Measurements from ENCODE around the gene GP2. TPM values are rescaled to one million over a fixed set of nuclear protein-coding genes. Genes with fewer than 3 reads are reported as not detected.
"Not testable (repeated sequence)": the region's sequence is repeated elsewhere in the genome, so short reads cannot be mapped to it uniquely, and the experiment has no call there.

The GP2 gene
- polyA plus RNA-seq, 3 donors, result 1.3 to 7.9 (median 6.7) TPM

DNA sequence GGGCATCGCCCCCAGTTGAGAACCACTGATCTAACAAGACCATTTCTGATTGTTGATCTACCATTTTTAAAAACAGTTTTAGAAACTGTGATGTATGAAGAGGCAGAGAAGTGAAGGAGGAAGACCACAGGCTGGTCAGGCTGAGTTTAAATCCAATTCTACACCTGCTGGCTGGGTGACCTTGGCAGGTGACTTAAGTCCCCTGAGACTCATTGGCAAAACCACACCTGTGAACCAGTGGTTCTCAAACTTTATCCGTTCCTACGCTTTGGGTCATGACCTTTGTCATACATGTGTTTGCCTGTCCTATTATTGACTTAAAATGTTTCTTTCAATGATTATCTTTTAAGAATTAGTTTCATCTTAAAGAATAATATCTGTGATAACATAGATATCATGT lies 2.3 kb downstream of the GP2 start:
- DNase-seq, result no peak

DNA sequence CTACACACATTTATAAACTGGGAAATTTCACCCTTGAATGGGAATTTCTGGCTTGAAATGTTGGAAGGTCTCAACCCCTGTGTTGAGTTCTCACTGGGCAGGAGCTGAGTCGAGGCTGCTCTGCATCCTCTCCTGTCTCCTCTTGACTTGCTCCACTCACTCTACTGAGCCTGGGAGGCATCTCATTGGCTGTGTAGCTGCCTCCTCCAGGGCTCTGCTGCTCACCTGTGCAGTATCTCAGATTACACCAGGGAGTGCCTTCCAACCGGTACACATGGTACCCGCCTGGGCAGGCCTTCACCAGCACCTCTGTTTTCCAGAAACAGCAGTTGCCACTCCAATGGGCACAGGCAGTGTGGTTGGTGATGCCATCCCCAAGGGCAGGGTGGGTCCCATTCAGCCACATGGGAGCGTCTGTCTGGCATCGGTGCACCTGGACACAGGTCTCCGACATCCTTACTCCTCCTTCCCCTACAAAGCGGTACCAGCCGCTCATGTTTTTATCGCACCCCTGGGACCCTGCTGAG lies 3.7 kb downstream of the GP2 start:
- no peak for DNase-seq

DNA sequence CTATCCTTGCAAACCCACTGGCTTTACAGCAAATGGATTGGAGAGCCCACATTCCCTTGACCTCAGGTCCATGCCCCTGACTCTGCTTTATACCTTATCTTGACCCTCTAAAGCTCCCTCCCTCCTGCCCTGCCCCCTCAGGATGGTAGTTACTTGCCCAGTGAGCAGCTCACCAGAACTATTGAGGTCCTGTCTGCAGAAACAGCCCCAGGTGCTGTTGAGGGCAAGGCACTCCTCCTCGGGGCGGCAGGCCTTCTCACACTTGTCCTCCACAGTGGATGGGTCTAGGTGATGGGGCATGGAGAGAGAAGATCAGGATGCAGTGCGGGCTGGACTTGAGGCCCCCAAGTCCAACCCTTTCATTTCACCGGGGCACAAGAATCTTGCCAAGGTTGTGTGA lies 4.6 kb downstream of the GP2 start:
- DNase-seq, result no peak

DNA sequence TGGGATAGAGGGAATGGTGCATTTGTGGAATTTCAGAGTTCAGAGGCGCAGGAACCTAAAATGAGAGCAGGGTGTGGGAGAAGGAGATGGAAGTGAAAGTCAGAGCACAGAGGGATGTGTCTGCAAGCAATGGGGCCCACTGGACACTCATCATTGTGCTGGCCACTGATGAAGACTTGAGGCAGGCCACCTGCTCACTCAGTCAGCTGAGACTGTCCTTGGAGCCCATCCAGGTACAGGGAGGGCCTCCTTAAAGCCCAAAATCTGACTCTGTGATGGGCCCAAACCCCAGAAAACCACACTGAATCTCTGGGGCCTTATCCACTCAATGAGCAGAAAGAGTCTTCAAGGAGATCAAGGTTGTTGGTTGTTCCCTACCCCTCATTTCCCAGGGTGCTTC lies 5.6 kb downstream of the GP2 start:
- DNase-seq, result no peak

DNA sequence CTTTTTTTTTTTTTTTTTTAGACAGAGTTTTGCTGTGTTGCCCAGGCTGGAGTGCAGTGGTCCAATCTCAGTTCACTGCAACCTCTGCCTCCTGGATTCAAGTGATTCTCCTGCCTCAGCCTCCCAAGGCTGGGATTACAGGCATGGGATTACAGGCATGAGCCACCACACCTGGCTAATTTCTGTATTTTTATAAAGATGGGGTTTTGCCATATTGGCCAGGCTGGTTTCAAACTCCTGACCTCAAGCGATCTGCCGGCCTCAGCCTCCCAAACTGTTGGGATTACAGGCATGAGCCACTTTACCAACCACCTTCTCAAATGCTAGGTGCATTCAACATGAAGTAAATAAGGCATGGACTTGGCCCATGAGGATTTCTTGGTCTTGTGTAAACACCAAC lies 6.3 kb downstream of the GP2 start:
- DNase-seq, result not testable (repeated sequence)

DNA sequence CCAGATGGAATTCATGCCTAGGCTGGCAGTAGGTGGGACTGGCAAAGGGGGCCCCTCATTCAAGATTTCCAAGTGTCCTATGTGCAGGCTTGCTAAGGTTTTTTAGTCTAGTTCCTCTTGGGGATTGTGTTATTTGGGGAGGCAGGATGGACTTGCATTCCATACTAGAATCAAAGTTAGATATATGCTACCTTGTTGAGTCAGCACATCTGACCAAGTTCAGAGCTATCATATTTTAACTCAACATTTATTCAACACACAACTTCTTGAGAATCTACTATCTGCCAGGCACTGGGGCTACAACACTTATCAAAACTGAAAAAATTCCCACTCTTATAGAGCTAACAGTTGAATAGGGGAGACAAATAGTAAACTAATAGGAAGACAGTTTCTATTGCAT lies 6.7 kb downstream of the GP2 start:
- no peak for DNase-seq

DNA sequence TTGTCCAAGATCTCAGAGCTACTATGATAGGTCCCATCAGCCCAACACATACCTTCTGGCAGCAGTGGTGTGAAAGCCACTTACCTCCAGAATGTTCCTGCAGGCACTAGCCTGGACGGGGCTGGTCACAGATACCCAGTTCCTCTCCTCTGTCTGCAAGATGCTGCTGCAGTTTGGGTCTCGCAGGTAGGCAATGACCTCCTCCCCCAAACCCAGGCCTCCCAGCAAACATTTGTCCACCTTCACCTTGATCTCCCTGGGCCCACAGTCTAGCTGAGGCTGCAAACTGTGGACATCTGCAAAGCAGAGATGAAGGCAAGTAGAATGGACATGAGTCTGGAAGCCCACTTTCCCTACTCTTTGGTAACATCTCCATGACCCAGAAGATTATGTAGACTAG lies 7.1 kb downstream of the GP2 start:
- DNase-seq, result no peak

DNA sequence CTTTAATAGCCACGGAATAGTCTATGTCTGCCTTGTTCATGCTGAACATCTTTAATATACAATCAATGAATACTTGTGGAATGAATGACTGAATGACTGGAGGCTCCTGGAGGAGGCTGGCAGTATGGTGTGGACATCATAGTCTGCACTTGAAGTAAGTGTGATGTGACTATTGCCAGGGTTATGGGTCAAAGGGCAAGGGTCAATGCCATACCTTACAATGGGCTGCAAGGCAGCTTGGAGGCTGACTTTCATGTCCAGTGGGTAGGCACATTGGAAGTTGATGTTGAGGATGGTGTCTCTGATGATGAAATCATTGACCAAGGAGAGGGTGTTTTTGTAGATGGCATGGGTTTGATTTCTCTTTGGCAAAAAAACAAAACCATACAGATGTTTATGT lies 7.9 kb downstream of the GP2 start:
- no peak for DNase-seq

DNA sequence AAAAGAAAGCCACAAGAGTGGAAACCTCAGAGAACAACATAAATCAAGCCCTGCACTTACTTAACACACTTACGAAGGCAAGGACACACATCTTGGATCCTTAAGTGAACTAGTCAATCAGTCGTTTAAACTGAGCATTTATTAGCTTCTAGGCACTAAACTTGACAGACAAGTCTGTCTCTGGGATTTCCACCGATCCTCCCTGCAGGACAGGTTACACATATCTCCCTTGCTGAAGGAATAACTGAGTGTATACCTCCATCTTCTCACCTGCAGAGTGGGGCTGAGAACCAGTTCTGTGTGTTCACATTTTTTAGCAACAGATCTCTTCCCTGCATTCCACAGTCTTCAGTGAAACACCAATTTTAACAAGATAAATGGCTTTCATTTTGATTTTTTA lies 8.9 kb downstream of the GP2 start:
- DNase-seq, result no peak

DNA sequence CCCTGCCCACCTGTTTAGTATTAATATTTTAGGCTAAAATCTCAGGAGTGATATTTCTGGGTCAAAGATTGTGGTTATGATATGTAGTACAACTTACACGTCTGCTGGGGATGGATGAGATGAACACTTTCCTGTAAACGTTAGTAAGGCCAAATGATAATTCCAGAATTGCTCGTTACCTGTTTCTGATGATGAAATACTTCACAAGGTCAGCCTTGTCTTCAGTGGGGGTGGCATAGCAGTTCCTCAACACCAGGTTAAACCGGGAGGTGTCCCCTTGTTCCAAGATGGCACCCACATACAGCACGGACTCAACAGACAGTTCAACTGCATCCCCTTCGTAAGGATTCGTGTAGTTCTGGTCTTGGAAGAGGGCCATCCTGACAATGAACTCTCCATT lies 9.3 kb downstream of the GP2 start:
- no peak for DNase-seq

DNA sequence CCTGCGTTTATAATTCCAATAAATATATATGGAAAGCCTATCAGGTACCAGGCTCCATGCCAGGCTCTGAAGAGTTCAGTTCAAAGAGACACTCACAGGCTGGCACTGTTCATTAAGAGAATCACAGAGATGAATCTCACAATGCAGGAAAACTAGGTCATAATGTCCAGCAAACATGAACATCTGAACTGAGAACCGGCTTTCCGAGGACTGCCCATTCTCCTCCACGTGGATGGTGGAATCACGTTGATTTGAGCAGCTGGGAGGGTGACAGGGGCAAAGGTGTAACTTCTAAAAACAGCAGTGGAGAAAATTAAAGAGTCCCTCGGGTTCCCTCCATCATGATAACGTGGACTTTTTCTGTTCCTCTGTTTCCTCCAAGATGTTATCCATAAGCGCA lies 10.2 kb downstream of the GP2 start:
- DNase-seq, result no peak

DNA sequence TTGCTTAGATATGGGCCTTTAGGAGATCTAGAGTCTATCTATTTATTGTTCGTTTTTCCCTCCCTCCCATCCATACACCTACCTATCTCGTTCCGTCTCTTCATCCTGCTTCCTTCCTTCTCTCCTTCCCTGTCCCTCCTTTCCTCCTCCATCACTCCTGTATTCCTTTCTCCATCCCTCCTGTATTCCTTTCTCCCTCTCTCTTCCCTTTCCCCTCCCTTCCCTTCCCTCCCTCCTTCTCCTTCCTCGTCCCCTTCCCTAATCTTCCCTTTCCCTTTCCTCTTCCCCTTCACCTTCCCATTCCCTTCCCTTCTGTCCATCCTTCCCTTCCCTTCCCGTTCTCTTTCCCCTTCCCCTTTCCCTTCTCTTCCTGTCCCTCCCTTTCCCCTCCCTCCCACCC lies 10.6 kb downstream of the GP2 start:
- no peak for DNase-seq

DNA sequence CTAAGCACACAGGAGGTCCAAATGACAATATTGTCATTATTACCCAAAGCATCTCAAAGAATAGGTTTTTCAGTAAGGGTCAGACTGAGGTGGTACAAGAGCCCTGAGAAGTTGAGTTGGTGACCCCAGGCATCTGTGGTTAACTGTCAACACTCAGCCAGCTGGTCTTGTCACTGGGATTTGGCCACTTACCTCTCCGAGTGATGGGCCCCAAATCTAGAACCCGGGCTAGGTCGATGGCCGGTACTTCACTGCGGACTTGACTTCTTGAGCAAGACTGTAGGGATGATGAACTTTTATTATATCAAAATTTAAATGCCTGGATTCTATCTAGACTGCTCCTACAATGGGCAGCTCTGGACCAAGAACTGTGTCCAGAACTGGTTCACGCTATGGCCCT lies 11.5 kb downstream of the GP2 start:
- DNase-seq, result no peak

DNA sequence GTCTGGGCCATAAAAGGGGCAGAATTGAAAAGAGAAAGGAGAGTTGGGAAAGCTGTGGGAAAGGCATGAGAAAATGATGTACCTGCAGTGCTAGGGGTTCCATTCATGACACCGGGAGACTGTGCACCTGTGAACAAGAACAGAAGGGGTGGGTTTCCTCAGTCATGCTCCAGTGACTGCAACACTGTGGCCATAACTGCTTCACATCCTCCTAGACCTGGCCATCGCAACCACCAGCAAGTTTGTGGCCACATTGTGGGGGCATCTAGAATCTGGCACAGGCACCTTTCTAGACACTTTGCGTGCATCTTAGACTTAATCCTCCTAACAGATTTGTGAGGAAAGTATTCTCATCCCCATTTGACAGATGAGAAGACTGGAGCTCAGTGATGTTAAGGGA lies 12.7 kb downstream of the GP2 start:
- no peak for DNase-seq

DNA sequence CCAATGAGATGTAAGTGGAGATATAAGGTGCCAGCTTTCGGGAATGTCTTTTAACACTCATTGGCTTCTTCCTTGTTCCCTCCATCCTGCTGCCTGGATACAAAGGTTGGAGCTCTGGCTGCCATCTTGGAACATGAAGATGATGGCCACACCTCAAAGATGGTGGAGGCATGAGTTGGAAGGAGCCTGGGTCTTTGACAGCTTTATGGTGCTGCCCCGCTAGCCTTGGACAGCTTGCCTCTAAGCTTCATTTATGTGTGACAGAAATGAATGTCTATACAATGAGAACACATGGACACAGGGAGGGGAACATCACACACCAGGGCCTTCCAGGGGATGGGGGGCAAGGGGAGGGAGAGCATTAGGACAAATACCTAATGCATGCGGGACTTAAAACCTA lies 13.6 kb downstream of the GP2 start:
- no peak for DNase-seq

DNA sequence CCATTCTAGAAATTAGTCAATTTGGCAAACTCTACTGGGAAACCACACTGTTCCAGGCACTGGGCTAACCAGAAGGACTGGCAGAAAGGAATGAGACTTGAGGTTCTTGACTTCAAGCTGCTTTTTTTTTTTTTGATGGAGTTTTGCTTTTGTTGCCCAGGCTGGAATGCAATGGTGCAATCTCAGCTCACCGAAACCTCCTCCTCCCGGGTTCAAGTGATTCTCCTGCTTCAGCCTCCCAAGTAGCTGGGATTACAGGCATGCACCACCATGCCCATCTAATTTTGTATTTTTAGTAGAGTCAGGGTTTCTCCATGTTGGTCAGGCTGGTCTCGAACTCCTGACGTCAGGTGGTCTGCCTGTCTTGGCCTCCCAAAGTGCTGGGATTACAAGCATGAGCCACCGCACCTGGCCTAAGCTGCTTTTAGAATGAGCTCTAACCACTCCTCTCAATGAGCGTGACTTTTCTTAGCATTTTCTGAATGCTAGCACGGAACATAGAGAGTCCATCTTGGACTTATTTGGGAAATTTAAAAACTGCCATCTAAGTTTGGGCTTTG lies 14.7 kb downstream of the GP2 start:
- not testable (repeated sequence) for DNase-seq

DNA sequence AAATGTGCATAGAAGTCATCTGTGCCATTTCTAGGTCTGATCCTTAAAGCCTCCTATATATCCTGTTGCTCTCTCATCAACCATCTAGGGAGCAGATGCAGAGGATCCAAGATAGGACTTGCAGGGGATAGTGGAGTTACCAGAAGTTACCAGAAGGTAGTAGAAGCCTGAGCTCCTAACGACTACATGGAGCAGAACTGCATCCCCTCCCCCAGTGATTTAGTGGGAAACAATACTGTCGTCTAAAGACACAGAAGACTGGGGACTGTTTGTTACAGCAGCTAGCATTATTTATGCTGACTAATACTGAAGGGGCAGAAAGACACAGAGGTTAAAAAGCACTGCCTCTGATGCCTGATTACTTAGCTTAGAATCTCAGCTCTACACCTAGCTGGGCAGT lies 15.8 kb downstream of the GP2 start:
- DNase-seq, result no peak

DNA sequence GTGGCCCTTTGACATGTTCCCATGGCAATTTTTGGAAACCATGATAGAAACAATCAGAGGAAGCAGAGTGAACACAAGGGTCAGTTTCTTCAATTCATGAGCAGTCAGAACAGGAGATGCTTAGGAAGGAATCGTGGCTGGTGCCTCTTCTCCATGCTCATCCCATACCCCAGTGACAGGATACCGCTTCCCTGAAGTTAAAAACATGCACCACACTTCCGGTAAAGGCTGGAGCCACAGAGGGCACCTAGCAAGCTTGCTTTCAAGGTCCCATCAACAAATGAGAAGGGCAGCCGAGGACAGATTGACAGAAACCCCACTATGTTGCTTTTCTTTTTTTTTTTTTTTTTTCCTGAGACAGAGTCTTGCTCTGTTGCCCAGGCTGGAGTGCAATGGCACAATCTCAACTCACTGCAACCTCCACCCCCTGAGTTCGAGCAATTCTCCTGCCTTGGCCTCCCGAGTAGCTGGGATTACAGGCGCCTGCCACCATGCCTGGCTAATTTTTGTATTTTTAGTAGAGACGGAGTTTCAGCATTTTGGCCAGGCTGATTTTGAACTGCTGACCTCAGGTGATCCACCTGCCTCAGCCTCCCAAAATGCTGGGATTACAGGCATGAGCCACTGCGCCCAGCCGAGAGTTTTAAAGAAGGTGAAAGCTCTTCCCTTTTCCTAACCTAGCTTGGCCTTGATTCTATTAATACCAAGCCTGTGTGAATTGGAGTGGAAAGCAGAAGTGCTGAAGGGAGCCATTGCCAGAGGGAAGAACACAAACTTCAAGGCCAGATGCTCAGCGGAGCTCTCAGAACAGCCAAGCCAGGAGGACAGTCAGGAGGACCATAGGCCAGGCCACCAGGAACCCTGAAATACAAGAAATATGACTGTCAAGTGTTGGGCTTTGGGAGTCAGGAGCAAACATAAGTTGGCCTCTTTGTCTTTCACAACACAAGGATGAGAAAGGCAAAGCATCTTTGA lies 16.6 kb downstream of the GP2 start:
- DNase-seq, result no peak

DNA sequence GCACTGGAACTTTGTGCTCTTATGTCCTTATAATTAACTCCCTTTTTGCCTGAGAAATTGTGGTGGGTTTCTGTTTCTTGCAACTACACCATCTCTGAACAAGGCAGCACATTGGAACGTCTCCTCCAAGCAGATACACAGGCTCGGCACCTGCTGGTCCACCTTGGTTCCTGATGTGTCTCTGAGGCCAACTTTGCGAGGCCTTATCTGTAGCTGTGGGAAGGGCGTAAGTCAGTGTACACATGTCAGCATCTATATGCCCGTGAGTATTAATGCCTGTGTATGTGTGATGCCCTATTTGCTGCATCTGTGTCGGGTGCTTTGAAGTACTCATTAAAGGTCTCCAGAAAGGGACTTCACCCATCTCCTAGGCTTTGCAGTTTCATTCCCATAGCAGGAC lies 17.5 kb downstream of the GP2 start:
- no peak for DNase-seq

DNA sequence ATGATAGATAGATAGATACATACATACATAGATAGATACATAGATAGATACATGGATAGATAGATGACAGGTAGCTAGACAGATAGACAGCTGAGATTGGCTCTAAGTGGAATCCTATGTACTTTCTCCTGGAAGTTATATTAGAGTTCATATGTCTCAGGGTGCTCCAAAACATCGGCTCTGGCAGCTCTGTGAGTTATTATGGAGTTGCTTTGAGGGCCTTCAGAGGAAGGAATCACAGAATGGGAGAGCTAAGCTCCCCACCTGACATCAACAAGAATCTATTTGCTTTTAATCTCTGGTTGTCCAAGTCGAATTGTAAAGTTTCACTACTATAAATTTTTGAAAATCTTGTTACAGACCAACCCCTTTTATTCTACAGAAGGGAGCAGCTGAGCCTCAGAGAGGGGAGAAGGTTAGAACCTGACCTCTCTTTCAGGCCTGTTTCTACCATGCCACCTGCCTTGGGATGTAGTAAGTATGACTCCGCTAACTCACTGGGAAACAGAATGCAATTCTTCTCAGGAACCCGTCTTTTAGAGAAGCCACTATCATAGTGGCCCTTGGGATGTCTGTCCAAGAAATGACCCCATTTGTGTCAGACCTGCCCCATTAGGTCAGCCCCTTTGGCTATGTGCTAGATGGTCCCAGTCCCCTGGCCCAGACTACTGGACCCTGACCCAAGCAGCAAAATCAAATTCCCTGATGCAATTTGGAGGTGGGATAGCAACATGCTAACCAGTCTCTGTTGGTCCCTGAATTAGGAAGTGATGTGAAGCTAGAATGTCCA lies 18.3 kb downstream of the GP2 start:
- no peak for DNase-seq

DNA sequence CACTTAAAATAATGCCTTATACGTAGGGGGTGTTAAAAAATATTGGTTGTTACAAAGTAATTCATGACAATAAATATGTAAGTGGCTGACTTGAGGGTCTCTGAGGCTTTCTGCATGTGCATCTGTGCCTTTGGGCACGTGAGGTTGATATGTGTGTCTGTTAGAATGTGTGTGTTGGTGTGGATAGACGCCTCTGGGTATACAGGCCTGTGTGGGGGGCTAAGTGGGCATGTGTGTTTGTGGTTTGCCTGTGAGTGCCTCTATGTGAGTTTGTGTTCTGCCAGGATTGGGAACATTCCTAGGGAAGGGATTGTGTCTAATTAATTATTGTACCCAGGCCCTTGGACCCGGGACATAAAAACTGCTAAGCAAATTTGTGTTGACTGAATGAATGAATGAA lies 19.0 kb downstream of the GP2 start:
- no peak for DNase-seq

DNA sequence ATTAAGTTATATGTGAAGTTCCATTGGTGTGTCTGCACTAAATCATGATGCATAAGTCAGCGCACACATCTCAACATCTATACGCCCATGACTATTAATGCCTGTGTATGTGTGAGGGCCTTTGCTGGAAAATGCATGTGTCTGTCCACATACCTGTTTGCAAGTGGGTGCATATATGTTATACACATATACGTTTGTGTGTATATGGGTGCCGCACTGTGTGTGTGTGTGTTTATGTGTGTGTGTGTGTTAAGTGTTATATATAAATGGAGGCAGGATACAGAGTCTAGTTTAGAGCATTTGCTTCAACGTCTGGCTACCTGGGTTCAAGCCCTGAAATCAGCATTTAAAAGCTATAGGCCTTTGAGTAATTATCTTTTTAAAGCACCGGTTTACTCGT lies 19.5 kb downstream of the GP2 start:
- no peak for DNase-seq

DNA sequence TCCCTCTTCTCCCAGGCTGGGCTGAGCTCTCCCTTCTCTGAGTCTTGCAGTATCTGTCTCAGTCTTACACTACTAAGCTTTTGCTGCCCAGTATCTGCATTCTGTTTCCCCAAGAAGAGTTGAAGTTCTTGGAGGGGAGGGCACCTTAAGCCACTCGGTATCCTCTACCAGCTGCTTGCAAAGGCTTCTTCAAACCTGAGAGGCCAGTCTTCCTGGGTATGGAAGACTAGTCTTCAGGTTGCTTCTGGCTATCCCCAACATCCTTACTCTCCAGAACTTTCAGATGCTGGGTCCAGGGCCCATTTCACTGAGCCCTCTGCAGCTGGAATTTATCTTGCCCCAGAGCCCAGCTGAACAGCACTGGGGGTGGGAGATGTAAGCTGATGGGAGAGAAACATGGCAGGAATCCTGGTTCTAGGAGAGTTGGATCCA lies 20.1 kb downstream of the GP2 start:
- no peak for DNase-seq
